ENCODE results near the gene MIPOL1. TPM values are rescaled to one million over a fixed set of nuclear protein-coding genes. Genes with fewer than 3 reads are reported as not detected.

Gene MIPOL1
- total RNA-seq, 2 experiments from 2014 or later = 0.09 TPM; not detected in 1

- Mint-ChIP-seq H3K9me3 (ENCODE audit: low read depth) (peaks cover 15% of the 10 kb centered on the region), H3K27me3 (no peaks in the 10 kb centered on the region), H3K4me3 (no peak overlapping the region), H3K27ac (no peak overlapping the region), H3K4me1 (no peaks in the 10 kb centered on the region), H3K36me3 (ENCODE audit: low read depth) (no peaks in the 10 kb centered on the region)
- ChIA-PET POLR2A (no interaction called here), CTCF (no interaction called here)
- no peak for ATAC-seq
- intact Hi-C loops (cut with DNase I, micrococcal nuclease) = no loop called here
- no peak for DNase-seq
Measured at GRCh38 chr14:37474191-37474590, 276.5 kb downstream of the MIPOL1 start.

- Mint-ChIP-seq H3K27me3 (no peaks in the 10 kb centered on the region), H3K9me3 (ENCODE audit: low read depth) (peaks cover 15% of the 10 kb centered on the region), H3K4me1 (no peaks in the 10 kb centered on the region), H3K27ac (no peak overlapping the region), H3K36me3 (ENCODE audit: low read depth) (no peaks in the 10 kb centered on the region), H3K4me3 (no peak overlapping the region)
- ChIA-PET CTCF (no interaction called here), POLR2A (no interaction called here)
- no peak for DNase-seq
- ATAC-seq = no peak
- intact Hi-C loops (cut with DNase I, micrococcal nuclease) = no loop called here
Measured at GRCh38 chr14:37480446-37481290, 282.9 kb downstream of the MIPOL1 start.

GRCh38 chr14:37482428-37482827, 284.7 kb downstream of the MIPOL1 start:
- Mint-ChIP-seq H3K4me1 (no peaks in the 10 kb centered on the region), H3K27ac (no peak overlapping the region), H3K9me3 (ENCODE audit: low read depth) (peaks cover 15% of the 10 kb centered on the region), H3K4me3 (no peak overlapping the region), H3K36me3 (ENCODE audit: low read depth) (no peaks in the 10 kb centered on the region), H3K27me3 (no peaks in the 10 kb centered on the region)
- no peak for ATAC-seq
- no peak for DNase-seq
- intact Hi-C loops (cut with DNase I, micrococcal nuclease) = no loop called here
- POLR2A ChIA-PET = no interaction called here
- CTCF ChIA-PET = no interaction called here

GRCh38 chr14:37483672-37484071, 285.9 kb downstream of the MIPOL1 start:
- no peak for DNase-seq
- no peaks in the 10 kb centered on the region for H3K36me3 Mint-ChIP-seq (ENCODE audit: low read depth)
- peaks cover 9% of the 10 kb centered on the region for H3K9me3 Mint-ChIP-seq (ENCODE audit: low read depth)
- ChIA-PET POLR2A (no interaction called here), CTCF (no interaction called here)
- H3K27ac Mint-ChIP-seq = no peak overlapping the region
- H3K4me1 Mint-ChIP-seq = no peaks in the 10 kb centered on the region
- H3K27me3 Mint-ChIP-seq = no peaks in the 10 kb centered on the region
- intact Hi-C loops (cut with DNase I, micrococcal nuclease) = no loop called here
- ATAC-seq = no peak
- H3K4me3 Mint-ChIP-seq = no peak overlapping the region

GRCh38 chr14:37490607-37491006, 292.9 kb downstream of the MIPOL1 start:
- ChIA-PET CTCF (no interaction called here), POLR2A (no interaction called here)
- Mint-ChIP-seq H3K27me3 (no peaks in the 10 kb centered on the region), H3K27ac (no peak overlapping the region), H3K9me3 (ENCODE audit: low read depth) (peaks cover 2% of the 10 kb centered on the region), H3K36me3 (ENCODE audit: low read depth) (no peaks in the 10 kb centered on the region), H3K4me1 (no peaks in the 10 kb centered on the region), H3K4me3 (no peak overlapping the region)
- ATAC-seq = no peak
- intact Hi-C loops (cut with DNase I, micrococcal nuclease) = no loop called here
- DNase-seq = no peak

DNA sequence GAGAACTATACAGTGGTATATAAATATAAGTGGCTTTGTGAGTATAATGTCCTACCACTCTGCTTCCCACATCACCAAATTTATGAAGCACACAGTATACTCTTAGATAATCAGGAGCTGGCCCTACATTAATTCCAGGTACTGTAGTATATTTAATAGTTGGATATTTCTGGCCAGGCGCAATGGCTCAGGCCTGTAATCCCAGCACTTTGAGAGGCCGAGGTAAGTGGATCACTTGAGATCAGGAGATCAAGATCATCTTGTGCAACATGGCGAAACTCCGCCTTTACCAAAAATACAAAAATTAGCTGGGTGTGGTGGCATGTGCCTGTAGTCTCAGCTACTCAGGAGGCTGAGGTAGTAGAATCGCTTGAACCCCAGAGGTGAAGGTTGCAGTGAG, 293.3 kb downstream of the MIPOL1 start:
- ChIA-PET CTCF (no interaction called here), POLR2A (no interaction called here)
- intact Hi-C loops (cut with DNase I, micrococcal nuclease) = no loop called here
- H3K4me3 Mint-ChIP-seq = no peak overlapping the region
- no peaks in the 10 kb centered on the region for H3K27me3 Mint-ChIP-seq
- no peak for ATAC-seq
- no peaks in the 10 kb centered on the region for H3K36me3 Mint-ChIP-seq (ENCODE audit: low read depth)
- DNase-seq = no peak
- H3K9me3 Mint-ChIP-seq (ENCODE audit: low read depth) = peaks cover 2% of the 10 kb centered on the region
- no peaks in the 10 kb centered on the region for H3K4me1 Mint-ChIP-seq
- H3K27ac Mint-ChIP-seq = no peak overlapping the region

GRCh38 chr14:37493606-37494005, 295.9 kb downstream of the MIPOL1 start:
- Mint-ChIP-seq H3K4me3 (no peak overlapping the region), H3K36me3 (ENCODE audit: low read depth) (no peaks in the 10 kb centered on the region), H3K27ac (no peak overlapping the region), H3K9me3 (ENCODE audit: low read depth) (peaks cover 2% of the 10 kb centered on the region), H3K4me1 (no peaks in the 10 kb centered on the region), H3K27me3 (no peaks in the 10 kb centered on the region)
- POLR2A ChIA-PET = no interaction called here
- no peak for ATAC-seq
- DNase-seq = no peak
- CTCF ChIA-PET = no interaction called here
- intact Hi-C loops (cut with DNase I, micrococcal nuclease) = no loop called here

- Mint-ChIP-seq H3K27me3 (no peaks in the 10 kb centered on the region), H3K4me3 (no peak overlapping the region), H3K36me3 (ENCODE audit: low read depth) (no peaks in the 10 kb centered on the region), H3K4me1 (no peaks in the 10 kb centered on the region), H3K9me3 (ENCODE audit: low read depth) (peaks cover 2% of the 10 kb centered on the region), H3K27ac (no peak overlapping the region)
- ChIA-PET CTCF (no interaction called here), POLR2A (no interaction called here)
- no peak for DNase-seq
- ATAC-seq = no peak
- intact Hi-C loops (cut with DNase I, micrococcal nuclease) = no loop called here
Measured at GRCh38 chr14:37497422-37497821, 299.7 kb downstream of the MIPOL1 start.

DNA sequence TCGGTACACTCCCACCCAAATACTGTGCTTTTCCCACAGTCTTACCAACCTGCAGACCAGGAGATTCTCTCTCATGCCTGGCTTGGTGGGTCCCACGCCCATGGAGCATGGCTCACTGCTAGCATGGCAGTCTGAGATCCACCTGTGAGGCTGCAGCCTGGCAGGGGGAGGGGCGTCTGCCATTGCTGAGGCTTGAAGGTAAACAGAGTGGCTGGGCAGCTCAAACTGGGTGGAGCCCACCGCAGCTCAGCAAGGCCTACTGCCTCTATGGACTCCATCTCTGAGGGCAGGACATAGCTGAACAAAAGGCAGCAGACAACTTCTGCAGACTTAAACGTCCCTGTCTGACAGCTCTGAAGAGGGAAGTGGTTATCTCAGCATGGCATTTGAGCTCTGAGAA, 304.1 kb downstream of the MIPOL1 start:
- no peak overlapping the region for H3K4me3 Mint-ChIP-seq
- H3K4me1 Mint-ChIP-seq = no peaks in the 10 kb centered on the region
- H3K27me3 Mint-ChIP-seq = no peaks in the 10 kb centered on the region
- DNase-seq (no peak), ATAC-seq (no peak)
- intact Hi-C loops (cut with DNase I, micrococcal nuclease) = no loop called here
- no peaks in the 10 kb centered on the region for H3K36me3 Mint-ChIP-seq (ENCODE audit: low read depth)
- no peak overlapping the region for H3K27ac Mint-ChIP-seq
- ChIA-PET POLR2A (no interaction called here), CTCF (interaction anchor here (0.7 kb wide), 1 partner anchor 187 kb away, joined by 3 read pairs; no protein-coding TSS in a partner anchor)
- peaks cover 3% of the 10 kb centered on the region for H3K9me3 Mint-ChIP-seq (ENCODE audit: low read depth)

GRCh38 chr14:37508503-37508902, 310.8 kb downstream of the MIPOL1 start:
- no peaks in the 10 kb centered on the region for H3K4me1 Mint-ChIP-seq
- ATAC-seq = no peak
- H3K27me3 Mint-ChIP-seq = no peaks in the 10 kb centered on the region
- ChIA-PET POLR2A (no interaction called here), CTCF (no interaction called here)
- no peak overlapping the region for H3K27ac Mint-ChIP-seq
- no peak overlapping the region for H3K4me3 Mint-ChIP-seq
- no peak for DNase-seq
- peaks cover 2% of the 10 kb centered on the region for H3K9me3 Mint-ChIP-seq (ENCODE audit: low read depth)
- intact Hi-C loops (cut with DNase I, micrococcal nuclease) = no loop called here
- no peaks in the 10 kb centered on the region for H3K36me3 Mint-ChIP-seq (ENCODE audit: low read depth)

GRCh38 chr14:37512173-37512572, 314.4 kb downstream of the MIPOL1 start:
- DNase-seq = no peak
- Mint-ChIP-seq H3K27me3 (no peaks in the 10 kb centered on the region), H3K9me3 (ENCODE audit: low read depth) (peaks cover 2% of the 10 kb centered on the region), H3K36me3 (ENCODE audit: low read depth) (no peaks in the 10 kb centered on the region), H3K4me3 (no peak overlapping the region), H3K4me1 (no peaks in the 10 kb centered on the region), H3K27ac (no peak overlapping the region)
- ATAC-seq = no peak
- ChIA-PET CTCF (no interaction called here), POLR2A (no interaction called here)
- intact Hi-C loops (cut with DNase I, micrococcal nuclease) = no loop called here

DNA sequence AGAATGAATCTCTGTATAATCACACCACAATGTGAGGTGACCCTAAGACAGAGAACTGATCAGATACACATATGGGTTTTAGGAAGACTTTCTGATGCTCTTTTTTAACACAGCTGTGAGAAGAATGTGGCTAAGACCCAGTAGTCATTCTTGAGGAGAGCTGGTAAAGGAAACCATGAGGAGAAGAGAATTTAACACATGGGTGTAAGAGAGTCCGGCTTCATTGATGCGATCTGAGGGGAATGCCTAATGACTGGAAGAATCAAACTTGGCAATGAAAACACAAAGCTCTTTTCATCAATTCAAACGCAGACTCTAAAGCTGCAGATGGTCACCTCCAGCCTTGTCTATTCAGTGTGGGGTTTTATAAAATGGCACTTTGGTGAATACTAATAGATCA, 318.0 kb downstream of the MIPOL1 start:
- H3K27ac Mint-ChIP-seq = no peak overlapping the region
- no peaks in the 10 kb centered on the region for H3K27me3 Mint-ChIP-seq
- POLR2A ChIA-PET = interaction anchor here (0.6 kb wide), 1 partner anchor 110 kb away, joined by 4 read pairs; no protein-coding TSS in a partner anchor
- H3K4me3 Mint-ChIP-seq = no peak overlapping the region
- no peaks in the 10 kb centered on the region for H3K36me3 Mint-ChIP-seq (ENCODE audit: low read depth)
- H3K9me3 Mint-ChIP-seq (ENCODE audit: low read depth) = peaks cover 2% of the 10 kb centered on the region
- ATAC-seq (no peak), DNase-seq (no peak)
- CTCF ChIA-PET = interaction anchor here (0.6 kb wide), 1 partner anchor 574 kb away, joined by 3 read pairs; no protein-coding TSS in a partner anchor
- H3K4me1 Mint-ChIP-seq = no peaks in the 10 kb centered on the region
- intact Hi-C loops (cut with DNase I, micrococcal nuclease) = no loop called here
